NB4 (cell line): ENCODE data around the gene RFC4.
"Not testable (repeated sequence)": the region's sequence is repeated elsewhere in the genome, so short reads cannot be mapped to it uniquely, and the experiment has no call there.

Experiments used
- DNase-seq: peaks from one replicate; pipeline ENCODE4 v3.0.0; 2010; ENCODE audit warnings: low read depth
- H3K4me3 ChIP-seq: one replicate; pipeline ENCODE4 v1.5.1; 2011; ENCODE audit warnings: mild to moderate bottlenecking, low read depth, low read length, moderate library complexity
- MYC ChIP-seq: IDR thresholded peaks from 2 replicates; pipeline ENCODE4 v1.6.1; 2011; ENCODE audit warnings: low read depth, low read length
- POLR2A ChIP-seq: IDR thresholded peaks from 2 replicates; pipeline ENCODE4 v1.6.1; 2011; ENCODE audit warnings: mild to moderate bottlenecking; ENCODE audit not compliant: insufficient read length; ENCODE audit errors: extremely low read depth
- TF ChIP-seq, protein P1 (sequence below): IDR thresholded peaks from one replicate; pipeline ENCODE4 v1.5.1; 2012; ENCODE audit warnings: low read depth, low read length
- TF ChIP-seq, protein P2 (sequence below): IDR thresholded peaks from 2 replicates; pipeline ENCODE4 v1.6.1; 2011; ENCODE audit warnings: low read depth, low read length

RFC4 gene

DNA sequence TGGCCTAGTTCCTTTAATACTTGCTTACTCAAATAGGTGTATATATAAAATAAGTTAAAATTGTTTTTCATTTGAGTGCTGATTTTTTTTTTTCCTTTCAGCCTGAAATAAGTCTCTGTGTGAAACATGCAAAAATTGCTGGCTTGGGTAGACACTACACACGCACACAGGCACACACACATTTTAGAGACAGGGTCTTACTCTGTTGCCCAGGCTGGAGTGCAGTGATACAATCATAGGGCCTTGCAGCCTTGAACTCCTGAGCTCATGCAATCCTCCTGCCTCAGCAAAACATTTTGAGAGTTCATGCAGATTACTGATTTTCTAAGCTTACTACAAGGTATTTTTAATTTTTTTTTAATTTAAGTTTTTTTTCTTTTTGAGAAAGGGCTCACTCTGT lies 12.7 kb upstream of the RFC4 start:
- H3K4me3 ChIP-seq: no peak overlapping the region
- TF ChIP-seq POLR2A (no peak), MYC (no peak)
- TF ChIP-seq, protein P1, sequence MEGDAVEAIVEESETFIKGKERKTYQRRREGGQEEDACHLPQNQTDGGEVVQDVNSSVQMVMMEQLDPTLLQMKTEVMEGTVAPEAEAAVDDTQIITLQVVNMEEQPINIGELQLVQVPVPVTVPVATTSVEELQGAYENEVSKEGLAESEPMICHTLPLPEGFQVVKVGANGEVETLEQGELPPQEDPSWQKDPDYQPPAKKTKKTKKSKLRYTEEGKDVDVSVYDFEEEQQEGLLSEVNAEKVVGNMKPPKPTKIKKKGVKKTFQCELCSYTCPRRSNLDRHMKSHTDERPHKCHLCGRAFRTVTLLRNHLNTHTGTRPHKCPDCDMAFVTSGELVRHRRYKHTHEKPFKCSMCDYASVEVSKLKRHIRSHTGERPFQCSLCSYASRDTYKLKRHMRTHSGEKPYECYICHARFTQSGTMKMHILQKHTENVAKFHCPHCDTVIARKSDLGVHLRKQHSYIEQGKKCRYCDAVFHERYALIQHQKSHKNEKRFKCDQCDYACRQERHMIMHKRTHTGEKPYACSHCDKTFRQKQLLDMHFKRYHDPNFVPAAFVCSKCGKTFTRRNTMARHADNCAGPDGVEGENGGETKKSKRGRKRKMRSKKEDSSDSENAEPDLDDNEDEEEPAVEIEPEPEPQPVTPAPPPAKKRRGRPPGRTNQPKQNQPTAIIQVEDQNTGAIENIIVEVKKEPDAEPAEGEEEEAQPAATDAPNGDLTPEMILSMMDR: no peak
- TF ChIP-seq, protein P2, sequence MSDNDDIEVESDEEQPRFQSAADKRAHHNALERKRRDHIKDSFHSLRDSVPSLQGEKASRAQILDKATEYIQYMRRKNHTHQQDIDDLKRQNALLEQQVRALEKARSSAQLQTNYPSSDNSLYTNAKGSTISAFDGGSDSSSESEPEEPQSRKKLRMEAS: no peak
- no peak for DNase-seq

DNA sequence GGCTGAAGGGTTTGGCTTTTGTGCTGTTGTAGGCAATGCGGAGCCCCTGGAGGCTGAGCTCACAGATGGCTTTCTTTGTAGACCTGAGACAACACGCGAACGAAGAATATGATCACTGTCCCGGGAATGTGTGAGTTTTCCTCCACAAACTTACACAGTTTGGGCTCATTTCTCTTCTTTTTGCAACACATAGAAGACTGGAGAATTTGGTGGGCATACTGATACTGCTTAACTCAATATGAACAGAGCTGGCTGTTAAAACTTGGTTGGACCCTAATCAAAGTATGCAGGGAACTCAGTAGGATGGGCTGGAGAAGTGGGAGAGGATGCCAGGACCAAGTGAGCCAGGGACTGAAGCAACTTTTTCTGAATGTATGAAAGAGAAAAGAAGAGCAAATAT lies 12.2 kb upstream of the RFC4 start:
- no peak for DNase-seq
- no peak overlapping the region for H3K4me3 ChIP-seq
- no peak for TF ChIP-seq MYC
- TF ChIP-seq POLR2A: no peak
- TF ChIP-seq, protein P1: no peak
- TF ChIP-seq, protein P2: no peak

DNA sequence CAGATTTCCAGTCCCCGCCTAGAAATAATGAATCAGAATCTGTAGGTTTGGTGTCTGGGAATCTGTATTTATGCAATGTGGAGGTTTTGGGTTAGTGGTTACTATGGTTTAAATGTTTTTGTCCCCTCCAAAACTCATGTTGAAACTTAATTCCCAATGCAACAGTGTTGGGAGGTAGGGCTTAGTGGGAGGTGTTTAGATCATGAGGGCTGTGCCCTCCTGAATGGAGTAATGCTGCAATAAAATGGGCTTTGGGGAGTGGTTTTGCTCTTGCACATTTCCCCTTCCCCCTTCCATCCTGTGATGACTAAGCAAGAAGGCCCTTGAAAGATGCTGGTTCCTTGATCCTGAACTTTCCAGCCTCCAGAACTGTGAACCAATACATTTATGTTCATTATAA lies 9.2 kb upstream of the RFC4 start:
- peak; percentile 94 for DNase-seq
- TF ChIP-seq POLR2A (no peak), MYC (0 out of 2 replicates have a peak, but pooled peaks have one; percentile 17)

DNA sequence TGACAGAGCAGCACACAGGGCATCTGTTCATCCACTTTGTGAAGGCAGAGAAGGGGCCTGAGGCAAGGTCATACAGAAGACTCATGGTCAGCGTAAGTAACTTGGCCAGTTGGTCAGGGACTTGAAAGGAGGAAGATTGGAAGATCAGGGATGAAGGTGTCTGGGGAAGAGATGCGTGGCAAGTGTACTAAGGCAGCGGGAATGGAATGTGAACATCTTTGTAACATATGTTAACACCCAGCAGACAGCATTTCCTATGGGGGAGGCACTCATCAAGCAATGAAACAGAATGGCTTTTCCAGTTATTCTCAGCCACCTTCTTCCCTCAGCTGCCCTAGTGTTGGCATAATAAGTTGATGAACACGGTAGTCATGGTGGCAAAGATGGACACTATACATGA lies 7.8 kb upstream of the RFC4 start:
- no peak for DNase-seq
- no peak overlapping the region for H3K4me3 ChIP-seq
- TF ChIP-seq, protein P1: no peak
- no peak for TF ChIP-seq MYC
- TF ChIP-seq, protein P2: no peak
- TF ChIP-seq POLR2A: no peak

More for the DNA sequence above, 9.2 kb upstream of the RFC4 start:
- no peak overlapping the region for H3K4me3 ChIP-seq

DNA sequence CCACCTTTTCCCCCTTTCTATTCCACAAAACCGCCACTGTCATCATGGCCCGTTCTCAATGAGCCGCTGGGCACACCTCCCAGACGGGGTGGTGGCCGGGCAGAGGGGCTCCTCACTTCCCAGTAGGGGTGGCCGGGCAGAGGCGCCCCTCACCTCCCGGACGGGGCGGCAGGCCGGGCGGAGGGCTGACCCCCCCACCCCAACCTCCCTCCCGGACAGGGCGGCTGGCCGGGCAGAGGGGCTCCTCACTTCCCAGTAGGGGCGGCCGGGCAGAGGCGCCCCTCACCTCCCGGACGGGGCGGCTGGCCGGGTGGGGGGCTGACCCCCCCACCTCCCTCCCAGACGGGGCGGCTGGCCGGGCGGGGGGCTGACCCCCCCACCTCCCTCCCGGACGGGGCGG lies 5.0 kb upstream of the RFC4 start:
- DNase-seq, H3K4me3 ChIP-seq: not testable (repeated sequence)

DNA sequence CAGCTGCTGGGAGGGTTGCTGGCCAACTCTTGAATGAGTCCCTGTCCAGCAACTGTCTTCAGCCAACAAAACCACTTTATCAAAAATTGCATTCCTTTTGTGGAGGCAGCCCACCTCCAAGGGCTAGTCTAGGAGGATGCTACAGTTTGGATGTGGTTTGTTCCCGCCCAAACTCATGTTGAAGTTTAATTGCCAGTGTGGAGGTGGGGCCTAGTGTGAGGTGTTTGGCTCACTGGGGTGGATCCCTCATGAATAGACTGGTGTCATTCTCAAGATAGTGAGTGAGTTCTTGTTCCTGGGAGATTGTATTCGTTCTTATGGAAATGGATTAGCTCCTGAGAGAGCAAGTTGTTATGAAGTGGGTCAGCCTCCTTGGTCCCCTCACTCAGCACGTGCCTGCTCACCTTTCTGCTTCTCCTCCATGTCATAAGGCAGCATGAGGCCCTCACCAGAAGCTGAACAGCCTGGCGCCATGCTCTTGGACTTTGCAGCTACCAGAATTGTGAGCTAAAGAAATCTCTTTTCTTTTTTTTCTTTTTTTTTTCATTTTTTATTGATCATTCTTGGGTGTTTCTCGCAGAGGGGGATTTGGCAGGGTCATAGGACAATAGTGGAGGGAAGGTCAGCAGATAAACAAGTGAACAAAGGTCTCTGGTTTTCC lies 4.2 kb upstream of the RFC4 start:
- H3K4me3 ChIP-seq: no peak overlapping the region
- no peak for DNase-seq
- no peak for TF ChIP-seq MYC
- TF ChIP-seq, protein P1: no peak
- TF ChIP-seq, protein P2: no peak
- no peak for TF ChIP-seq POLR2A

DNA sequence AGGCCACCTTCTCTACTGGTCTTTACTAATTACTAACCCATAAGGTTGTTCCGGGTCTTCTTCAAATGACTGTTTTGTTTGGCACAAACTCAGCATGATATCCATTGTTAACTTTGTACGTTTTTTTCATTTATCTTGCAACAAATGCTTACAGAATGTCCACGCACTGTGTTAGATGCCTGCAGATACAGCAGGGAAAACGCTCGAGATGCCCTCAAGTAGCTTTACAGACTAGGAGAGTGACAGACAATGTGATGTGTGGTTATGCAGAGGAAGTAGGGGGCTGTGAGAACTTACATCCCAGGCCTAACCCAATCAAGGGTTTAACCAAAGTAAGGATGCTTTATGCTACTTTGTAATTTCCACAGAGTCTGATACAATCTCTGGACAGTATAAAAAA lies 949 bp upstream of the RFC4 start:
- TF ChIP-seq, protein P1: no peak
- TF ChIP-seq MYC (no peak), POLR2A (no peak)
- TF ChIP-seq, protein P2: 0 out of 2 replicates have a peak, but pooled peaks have one; percentile 4
- H3K4me3 ChIP-seq: peak overlapping the region; percentile 85
- DNase-seq: peak; percentile 56

DNA sequence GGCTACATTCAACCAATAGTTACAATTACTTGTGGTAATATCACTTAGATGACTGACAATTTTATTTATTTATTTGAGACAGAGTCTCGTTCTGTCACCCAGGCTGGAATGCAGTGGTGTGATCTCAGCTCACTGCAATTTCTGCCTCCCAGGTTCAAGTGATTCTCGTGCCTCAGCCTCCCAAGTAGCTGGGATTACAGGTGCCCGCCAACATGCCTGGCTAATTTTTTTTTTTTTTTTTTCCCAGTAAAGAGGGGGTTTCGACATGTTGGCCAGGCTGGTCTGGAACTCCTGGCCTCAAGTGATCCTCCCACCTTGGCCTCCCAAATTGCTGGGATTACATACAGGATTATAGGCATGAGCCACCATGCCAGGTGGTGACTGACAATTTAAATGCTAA lies 2.8 kb downstream of the RFC4 start:
- DNase-seq, H3K4me3 ChIP-seq: not testable (repeated sequence)
